ENCODE data around the gene PRKG1. TPM values are rescaled to one million over a fixed set of nuclear protein-coding genes. Genes with fewer than 3 reads are reported as not detected.

PRKG1 gene
- total RNA-seq, 2 donors from 2014 or later, result 8.1 to 16.6 TPM

DNA sequence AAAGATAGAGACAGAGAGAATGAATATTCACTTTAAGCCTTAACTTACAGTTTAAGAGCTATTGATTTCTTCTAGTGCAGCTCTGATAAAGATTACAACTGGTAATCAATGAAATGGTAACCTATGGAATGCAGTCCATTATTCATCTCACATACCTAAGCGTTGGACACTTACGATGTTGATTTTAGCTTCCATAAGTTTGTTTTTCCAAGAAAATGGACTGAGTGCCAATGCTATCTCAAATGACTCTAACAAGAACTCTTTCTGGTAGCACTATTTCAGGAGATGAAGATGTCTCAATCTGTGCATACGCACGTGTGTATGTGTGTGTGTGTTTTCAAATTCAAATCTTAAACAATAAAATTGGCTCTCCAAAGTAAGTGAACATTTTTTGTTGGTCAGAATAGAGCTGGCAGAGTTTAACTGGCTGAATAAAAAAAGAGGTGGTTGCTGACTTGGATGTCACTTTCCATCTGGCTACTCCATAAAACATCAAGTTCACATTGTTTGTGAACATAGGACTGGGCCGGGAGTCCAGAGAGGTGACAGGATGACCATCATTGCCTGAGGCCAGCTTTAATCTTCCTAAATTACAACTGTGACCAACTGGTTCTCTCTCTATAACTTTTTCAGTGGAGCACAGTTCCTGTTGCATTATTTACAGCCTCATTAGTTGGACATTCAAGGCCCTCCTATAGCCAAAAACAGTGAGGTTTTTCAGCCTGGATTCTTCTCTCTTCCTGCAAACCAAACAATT, 732.0 kb downstream of the PRKG1 start:
- no peak for DNase-seq
- H3K4me3 ChIP-seq, result no peak overlapping the region
- H3K4me1 ChIP-seq, result no peaks in the 10 kb centered on the region
- no peak overlapping the region for H3K9ac ChIP-seq (ENCODE audit: low read depth in 2 of 2, low read length in 2 of 2)
- H3K27me3 ChIP-seq, result no peaks in the 10 kb centered on the region
- no peak overlapping the region for H3K27ac ChIP-seq
- intact Hi-C loops (cut with DNase I), result no loop called here
- TF ChIP-seq, protein P1, sequence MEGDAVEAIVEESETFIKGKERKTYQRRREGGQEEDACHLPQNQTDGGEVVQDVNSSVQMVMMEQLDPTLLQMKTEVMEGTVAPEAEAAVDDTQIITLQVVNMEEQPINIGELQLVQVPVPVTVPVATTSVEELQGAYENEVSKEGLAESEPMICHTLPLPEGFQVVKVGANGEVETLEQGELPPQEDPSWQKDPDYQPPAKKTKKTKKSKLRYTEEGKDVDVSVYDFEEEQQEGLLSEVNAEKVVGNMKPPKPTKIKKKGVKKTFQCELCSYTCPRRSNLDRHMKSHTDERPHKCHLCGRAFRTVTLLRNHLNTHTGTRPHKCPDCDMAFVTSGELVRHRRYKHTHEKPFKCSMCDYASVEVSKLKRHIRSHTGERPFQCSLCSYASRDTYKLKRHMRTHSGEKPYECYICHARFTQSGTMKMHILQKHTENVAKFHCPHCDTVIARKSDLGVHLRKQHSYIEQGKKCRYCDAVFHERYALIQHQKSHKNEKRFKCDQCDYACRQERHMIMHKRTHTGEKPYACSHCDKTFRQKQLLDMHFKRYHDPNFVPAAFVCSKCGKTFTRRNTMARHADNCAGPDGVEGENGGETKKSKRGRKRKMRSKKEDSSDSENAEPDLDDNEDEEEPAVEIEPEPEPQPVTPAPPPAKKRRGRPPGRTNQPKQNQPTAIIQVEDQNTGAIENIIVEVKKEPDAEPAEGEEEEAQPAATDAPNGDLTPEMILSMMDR (IDR thresholded peaks at IDR 0.05), result no peak
- no peaks in the 10 kb centered on the region for H3K9me3 ChIP-seq
- no peaks in the 10 kb centered on the region for H3K36me3 ChIP-seq

DNA sequence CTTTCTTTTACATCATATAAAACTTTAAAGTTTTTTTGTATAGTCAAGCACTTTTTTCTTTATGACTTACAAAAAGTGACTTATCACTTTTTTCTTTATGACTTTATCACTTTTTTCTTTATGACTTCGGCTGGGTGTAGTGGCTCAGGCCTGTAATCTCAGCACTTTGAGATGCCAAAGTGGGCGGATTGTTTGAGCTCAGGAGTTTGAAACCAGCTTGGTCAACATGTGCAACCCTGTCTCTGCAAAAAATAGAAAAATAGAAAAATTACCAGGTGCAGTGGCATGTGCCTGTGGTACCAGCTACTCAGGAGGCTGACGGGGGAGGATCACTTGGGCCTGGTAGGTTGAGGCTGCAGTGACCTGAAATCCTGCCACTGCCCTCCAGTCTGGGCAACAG, 733.9 kb downstream of the PRKG1 start:
- no peak overlapping the region for H3K27ac ChIP-seq
- intact Hi-C loops (cut with DNase I), result no loop called here
- TF ChIP-seq, protein P1 (IDR thresholded peaks at IDR 0.05), result no peak
- no peak overlapping the region for H3K9ac ChIP-seq (ENCODE audit: low read depth in 2 of 2, low read length in 2 of 2)
- H3K9me3 ChIP-seq, result no peaks in the 10 kb centered on the region
- DNase-seq, result no peak
- H3K27me3 ChIP-seq, result no peaks in the 10 kb centered on the region
- no peak overlapping the region for H3K4me3 ChIP-seq
- no peaks in the 10 kb centered on the region for H3K4me1 ChIP-seq
- no peaks in the 10 kb centered on the region for H3K36me3 ChIP-seq

DNA sequence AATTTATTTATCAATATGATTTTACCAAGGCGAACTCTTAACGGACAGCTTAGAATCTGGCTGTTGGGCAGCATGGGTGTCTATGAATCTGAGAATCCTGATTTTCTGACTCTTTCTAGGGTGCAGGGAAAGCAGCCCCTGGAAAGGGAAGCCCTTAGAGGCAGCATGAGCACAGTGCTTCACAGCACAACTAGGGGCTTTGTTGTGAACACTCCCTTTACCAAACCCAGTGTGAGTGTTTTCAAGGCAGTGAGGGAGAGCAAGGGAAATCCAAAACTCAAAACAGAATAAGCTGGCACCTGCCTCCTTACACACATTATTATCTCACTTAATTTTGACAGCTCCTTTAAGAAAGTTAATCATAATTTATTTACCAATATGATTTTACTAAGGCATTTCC, 741.4 kb downstream of the PRKG1 start:
- no peak for DNase-seq
- Histone ChIP-seq H3K9me3 (no peaks in the 10 kb centered on the region), H3K27me3 (no peaks in the 10 kb centered on the region), H3K36me3 (no peaks in the 10 kb centered on the region), H3K4me1 (no peaks in the 10 kb centered on the region), H3K9ac (ENCODE audit: low read depth in 2 of 2, low read length in 2 of 2) (no peak overlapping the region), H3K4me3 (no peak overlapping the region), H3K27ac (no peak overlapping the region)
- intact Hi-C loops (cut with DNase I), result no loop called here
- TF ChIP-seq, protein P1 (IDR thresholded peaks at IDR 0.05), result no peak

DNA sequence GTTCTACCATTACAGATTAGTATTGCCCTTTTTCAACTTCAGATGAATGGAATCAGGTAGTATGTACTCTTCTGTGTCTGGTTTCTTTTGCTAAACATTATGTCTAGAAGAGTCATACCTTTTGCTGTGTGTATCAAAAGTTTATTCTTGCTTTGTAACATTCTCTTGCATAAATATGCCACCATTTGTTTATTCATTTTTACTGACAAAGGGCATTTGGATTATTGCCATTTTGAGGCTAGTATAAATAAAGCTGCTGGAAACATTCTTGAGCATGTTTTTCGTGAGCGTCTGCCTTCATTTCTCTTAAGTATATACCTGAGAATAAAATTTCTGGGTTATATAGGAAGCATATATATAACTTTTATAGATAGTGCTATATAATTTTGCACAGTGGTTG, 746.8 kb downstream of the PRKG1 start:
- no peak overlapping the region for H3K9ac ChIP-seq (ENCODE audit: low read depth in 2 of 2, low read length in 2 of 2)
- no peaks in the 10 kb centered on the region for H3K4me1 ChIP-seq
- intact Hi-C loops (cut with DNase I), result no loop called here
- TF ChIP-seq, protein P1 (IDR thresholded peaks at IDR 0.05), result no peak
- H3K36me3 ChIP-seq, result no peaks in the 10 kb centered on the region
- H3K27ac ChIP-seq, result no peak overlapping the region
- no peaks in the 10 kb centered on the region for H3K9me3 ChIP-seq
- H3K4me3 ChIP-seq, result no peak overlapping the region
- no peaks in the 10 kb centered on the region for H3K27me3 ChIP-seq
- no peak for DNase-seq

DNA sequence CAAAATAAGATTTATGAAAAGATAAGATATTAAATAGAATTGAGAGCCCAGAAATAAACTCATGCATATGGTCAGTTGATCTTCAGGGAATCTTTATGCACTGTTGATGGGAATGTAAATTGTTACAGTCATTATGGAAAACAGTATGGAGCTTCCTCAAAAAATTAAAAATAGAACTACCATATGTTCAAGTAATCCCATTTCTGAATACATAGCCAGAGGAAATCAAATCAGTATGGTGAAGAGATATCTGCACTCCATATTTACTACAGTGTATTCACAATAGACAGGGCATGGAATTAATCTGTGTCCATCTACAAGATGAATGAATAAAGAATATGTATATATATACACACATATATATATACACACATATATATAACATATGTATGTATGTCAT, 747.5 kb downstream of the PRKG1 start:
- TF ChIP-seq, protein P1 (IDR thresholded peaks at IDR 0.05), result no peak
- DNase-seq, result no peak

More for the DNA sequence above, 747.5 kb downstream of the PRKG1 start:
- H3K4me1 ChIP-seq, result no peaks in the 10 kb centered on the region
- no peaks in the 10 kb centered on the region for H3K36me3 ChIP-seq
- intact Hi-C loops (cut with DNase I), result no loop called here
- no peaks in the 10 kb centered on the region for H3K27me3 ChIP-seq
- H3K9me3 ChIP-seq, result no peaks in the 10 kb centered on the region
- H3K4me3 ChIP-seq, result no peak overlapping the region
- H3K9ac ChIP-seq (ENCODE audit: low read depth in 2 of 2, low read length in 2 of 2), result no peak overlapping the region
- H3K27ac ChIP-seq, result no peak overlapping the region

Measured in colonic mucosa (tissue), 4 donors.